PC-3 (cell line): ENCODE data around the gene UFM1.

Experiments used
- EZH2 ChIP-seq: fragments of 300-600 bp; sonication (generic); IDR thresholded peaks from one replicate; pipeline ENCODE4 v1.6.1; 2017; ENCODE audit warnings: antibody characterized with exemption, mild to moderate bottlenecking, low read length; ENCODE audit not compliant: unreplicated experiment
- TF ChIP-seq, protein P1 (sequence below): fragments of 300-600 bp; sonication (generic); conservative IDR thresholded peaks from 2 replicates; pipeline ENCODE4 v1.5.1; 2017; ENCODE audit warnings: antibody characterized with exemption, low read depth, mild to moderate bottlenecking, low read length

DNA sequence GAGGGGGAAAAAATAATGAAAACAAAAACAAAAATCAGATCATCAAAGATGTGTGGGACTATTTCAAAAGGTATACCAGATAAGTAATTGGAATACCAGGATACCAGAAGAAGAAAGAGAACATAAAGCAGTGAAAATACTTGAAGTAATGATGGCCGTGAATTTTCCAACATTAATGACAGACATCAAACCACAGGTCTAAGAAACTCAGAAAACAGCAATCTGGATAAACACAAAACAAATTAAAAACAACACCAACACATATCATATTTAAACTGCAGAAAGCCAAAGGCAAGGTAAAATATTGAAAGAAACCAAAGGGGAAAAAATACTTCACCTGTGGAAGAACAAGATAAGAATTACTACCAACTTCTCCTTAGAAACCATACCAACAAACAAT is 24.2 kb upstream of the UFM1 start:
- TF ChIP-seq, protein P1, sequence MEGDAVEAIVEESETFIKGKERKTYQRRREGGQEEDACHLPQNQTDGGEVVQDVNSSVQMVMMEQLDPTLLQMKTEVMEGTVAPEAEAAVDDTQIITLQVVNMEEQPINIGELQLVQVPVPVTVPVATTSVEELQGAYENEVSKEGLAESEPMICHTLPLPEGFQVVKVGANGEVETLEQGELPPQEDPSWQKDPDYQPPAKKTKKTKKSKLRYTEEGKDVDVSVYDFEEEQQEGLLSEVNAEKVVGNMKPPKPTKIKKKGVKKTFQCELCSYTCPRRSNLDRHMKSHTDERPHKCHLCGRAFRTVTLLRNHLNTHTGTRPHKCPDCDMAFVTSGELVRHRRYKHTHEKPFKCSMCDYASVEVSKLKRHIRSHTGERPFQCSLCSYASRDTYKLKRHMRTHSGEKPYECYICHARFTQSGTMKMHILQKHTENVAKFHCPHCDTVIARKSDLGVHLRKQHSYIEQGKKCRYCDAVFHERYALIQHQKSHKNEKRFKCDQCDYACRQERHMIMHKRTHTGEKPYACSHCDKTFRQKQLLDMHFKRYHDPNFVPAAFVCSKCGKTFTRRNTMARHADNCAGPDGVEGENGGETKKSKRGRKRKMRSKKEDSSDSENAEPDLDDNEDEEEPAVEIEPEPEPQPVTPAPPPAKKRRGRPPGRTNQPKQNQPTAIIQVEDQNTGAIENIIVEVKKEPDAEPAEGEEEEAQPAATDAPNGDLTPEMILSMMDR, result no peak
- TF ChIP-seq EZH2, result no peak
